Stimulated activated CD4-positive, alpha-beta T cell treated with anti-CD3 and anti-CD28 coated beads, TNF-alpha, amount 100 ng/mL, for 4 hours (primary cell): ENCODE data around the gene NOXA1.
"Not testable (repeated sequence)": the region's sequence is repeated elsewhere in the genome, so short reads cannot be mapped to it uniquely, and the experiment has no call there.

Experiments used
- DNase-seq, 3 experiments: peaks; one replicate each; pipeline ENCODE4 v3.0.0-alpha.2; 2020; ENCODE audit warnings: low read depth in 3 of 3

The NOXA1 gene, protein sequence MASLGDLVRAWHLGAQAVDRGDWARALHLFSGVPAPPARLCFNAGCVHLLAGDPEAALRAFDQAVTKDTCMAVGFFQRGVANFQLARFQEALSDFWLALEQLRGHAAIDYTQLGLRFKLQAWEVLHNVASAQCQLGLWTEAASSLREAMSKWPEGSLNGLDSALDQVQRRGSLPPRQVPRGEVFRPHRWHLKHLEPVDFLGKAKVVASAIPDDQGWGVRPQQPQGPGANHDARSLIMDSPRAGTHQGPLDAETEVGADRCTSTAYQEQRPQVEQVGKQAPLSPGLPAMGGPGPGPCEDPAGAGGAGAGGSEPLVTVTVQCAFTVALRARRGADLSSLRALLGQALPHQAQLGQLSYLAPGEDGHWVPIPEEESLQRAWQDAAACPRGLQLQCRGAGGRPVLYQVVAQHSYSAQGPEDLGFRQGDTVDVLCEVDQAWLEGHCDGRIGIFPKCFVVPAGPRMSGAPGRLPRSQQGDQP

DNA sequence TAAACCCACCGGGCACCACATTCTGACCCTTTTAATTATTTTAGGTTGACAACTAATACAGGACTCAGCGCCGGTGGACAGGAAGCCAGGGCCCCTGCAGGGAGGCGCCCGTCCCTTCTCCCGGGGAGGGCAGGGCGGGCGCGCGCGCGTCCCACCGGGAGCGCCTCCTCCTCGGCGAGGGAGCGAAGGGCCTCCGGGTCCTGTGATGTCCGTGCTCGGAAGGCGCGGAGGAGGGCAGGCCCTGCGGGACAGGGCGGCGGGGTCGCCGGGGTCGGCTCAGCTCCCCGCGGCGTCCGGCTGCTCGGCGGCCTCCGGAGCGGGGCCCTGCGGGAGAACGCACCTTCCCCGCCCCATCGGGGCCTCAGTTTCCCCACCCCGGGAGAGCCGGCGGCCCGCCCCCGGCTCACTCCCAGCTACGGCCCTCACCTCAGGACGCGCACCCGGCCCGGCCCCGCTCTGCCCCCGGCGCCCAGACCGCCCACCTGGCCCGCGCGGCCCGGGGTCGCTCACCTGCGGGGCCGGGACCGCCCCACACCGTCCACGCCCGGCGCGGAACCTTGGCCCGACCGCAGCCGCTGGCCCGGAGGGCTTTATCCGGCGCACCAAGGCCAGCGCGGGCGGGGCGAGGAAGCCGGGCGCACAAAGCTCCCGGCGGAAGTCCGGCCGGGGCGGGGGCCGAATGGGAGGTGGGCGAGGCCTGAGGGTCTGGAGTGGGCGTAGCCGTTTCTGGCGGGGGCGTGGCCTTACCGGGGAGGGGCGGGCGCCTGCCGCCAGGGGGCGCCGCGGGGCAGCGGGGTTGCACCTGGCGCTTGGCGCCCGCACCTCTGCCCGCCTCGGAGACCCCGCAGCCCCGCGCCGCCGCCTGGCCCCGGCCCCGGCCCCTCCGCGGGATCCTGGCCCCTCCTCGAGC is at the start of gene NOXA1, which contains the start of gene EXD3:
TSS of gene NOXA1 (plus strand) at position 790 of the 910 bp plus-strand sequence. CDS start 137 bp downstream, outside the sequence.
TSS of gene EXD3 (minus strand) at position 559 of the 910 bp plus-strand sequence. CDS start 27,805 bp downstream, outside the sequence.
- peak; percentile 79 to 95 (median 86) for DNase-seq

DNA sequence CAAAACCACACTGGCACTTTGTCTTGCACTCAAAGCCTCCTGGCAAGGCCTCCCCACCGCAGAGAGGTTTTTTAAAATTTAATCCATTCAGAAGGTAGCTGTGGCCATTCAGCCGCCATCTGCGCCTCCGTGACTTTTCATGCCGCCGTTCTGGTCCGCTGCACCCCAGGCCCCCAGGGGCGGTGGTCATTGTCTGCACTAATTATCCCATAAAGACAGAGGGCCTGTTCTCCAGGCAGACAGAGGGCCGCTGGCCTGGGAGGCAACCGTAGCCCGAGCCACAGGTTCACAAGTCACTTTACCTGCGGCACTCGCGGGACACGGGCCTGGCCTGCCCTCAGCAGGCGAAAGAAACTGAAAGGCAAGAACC is 49.6 kb upstream of the NOXA1 start:
- DNase-seq = no peak

DNA sequence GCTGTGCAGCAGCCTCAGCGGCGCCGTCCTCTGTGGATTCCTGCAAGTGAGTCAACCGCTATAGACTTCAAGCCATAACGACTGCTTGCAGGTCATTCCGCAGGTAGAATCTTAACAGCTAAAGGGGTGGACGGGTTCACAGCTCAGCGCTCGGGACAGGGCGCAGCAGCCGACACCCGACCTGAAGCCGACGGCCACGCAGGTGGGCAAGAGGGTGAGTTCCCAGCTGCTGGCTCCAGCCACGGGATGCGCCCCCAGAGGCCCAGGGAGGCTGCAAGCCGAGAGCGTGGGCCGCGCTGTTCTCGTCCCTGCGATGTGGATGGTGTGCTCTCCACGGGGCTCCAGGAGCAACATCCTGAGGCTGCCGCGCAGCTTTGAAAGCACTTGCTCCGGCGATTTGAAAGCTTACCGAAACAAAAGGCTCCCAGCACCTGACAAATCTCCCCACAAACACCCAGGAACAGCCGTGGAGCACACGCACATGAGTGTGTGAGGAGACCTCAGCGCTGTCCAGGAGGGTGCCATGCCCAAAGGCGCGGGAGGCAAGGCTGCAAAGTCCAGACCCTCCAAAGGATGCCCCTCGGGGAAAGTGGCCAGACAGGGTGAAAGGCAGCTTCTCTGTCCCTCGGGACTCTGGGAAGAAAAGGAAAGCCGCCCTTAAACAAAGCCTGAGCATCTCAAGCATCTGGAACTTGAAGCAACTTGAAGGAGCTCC is 48.9 kb upstream of the NOXA1 start:
- no peak for DNase-seq

DNA sequence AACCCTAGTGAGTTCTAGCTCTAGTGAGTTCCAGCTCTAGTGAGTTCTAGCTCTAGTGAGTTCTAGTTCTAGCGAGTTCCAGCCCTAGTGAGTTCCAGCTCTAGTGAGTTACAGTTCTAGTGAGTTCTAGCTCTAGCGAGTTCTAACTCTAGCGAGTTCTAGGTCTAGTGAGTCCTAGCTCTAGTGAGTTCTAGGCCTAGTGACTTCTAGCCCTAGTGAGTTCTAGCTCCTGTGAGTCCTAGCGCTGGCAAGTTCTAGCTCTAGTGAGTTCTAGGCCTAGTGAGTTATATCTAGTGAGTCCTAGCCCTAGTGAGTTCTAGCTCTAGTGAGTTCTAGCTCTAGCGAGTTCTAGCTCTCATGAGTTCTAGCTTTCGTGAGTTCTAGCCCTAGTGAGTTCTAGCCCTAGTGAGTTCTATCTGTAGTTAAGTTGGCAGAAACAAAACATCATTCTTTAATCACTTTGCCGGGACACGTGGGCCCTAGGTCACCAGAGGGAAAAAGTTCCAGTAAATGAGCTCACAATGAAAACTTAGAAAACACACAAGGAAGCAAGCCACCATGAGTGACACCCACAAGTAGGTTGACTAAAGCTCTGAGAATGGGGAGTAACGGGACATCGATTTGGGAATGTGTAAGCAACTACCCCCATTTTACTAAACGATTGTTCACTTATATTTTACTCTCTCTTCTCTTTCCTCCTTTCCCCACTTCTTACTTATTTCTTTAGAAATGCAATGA is 47.7 kb upstream of the NOXA1 start:
- no peak for DNase-seq

DNA sequence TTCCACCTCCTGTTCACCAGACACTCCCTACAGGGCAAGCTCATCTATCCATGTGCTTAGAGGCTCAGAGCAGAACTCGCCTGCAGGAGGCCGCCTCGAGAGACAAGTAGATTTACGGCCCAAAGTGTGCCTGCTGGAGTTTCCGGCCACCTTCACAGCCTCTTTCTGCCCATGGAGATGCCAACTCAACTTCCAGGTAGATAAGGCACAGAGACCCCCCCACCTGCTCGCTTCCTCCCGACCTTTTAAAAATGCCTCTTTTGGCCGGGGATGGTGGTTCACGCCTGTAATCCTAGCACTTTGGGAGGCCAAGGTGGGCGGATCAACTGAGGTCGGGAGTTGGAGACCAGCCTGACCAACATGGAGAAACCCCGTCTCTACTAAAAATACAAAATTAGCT is 46.8 kb upstream of the NOXA1 start:
- DNase-seq = no peak

DNA sequence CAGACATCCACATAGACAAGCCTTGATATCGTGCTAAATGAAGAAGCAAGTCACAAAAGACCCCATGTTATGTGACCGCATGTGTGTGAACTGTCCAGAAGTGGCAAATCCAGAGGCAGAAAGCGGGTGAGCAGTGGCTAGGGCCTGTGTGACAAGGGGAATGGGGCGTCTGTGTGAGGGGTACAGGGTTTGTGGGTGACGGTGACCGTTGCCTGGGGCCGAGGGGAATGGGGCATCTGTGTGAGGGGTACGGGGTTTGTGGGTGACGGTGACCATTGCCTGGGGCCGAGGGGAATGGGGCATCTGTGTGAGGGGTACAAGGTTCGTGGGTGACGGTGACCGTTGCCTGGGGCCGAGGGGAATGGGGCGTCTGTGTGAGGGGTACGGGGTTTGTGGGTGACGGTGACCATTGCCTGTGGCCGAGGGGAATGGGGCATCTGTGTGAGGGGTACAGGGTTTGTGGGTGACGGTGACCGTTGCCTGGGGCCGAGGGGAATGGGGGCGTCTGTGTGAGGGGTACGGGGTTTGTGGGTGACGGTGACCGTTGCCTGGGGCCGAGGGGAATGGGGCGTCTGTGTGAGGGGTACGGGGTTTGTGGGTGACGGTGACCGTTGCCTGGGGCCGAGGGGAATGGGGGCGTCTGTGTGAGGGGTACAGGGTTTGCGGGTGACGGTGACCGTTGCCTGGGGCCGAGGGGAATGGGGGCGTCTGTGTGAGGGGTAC is 44.3 kb upstream of the NOXA1 start:
- not testable (repeated sequence) for DNase-seq

DNA sequence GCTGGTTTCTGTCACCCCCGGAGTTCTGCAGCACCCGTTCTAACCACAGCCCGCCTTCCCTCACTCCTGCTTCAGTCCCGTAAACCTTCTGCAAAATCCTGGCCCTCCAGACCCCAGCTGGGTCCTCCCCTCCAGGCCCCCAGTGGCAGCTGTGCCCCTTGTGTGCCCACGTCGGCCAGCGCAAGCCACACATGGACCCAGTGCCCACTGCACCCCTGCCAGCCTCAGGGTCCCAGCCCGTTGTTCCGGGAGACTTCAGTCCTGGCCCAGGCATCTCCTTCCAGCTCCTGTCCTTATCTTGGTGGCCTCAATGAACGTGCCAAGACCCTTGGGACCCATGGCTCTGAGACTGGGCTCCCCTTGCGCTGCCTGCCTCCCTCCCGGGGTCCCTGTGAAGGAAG is 43.4 kb upstream of the NOXA1 start:
- DNase-seq = no peak

DNA sequence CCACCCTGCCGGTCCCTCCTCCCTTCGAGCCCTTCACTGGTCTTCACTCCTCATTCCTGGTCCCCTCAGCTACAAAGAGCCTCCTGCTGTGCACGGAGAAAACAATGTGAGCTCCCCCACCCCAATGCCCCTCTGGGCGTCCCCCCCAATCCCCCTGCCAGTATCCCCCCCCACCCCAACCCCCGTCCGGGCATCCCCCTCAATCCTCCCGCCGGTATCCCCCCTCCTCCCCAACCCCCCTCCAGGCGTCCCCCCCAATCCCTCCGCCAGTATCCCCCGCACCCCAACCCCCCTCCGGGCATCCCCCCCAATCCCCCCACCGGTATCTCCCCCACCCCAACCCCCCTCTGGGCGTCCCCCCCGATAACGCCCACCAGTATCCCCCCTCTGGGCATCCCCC is 43.0 kb upstream of the NOXA1 start:
- no peak for DNase-seq

DNA sequence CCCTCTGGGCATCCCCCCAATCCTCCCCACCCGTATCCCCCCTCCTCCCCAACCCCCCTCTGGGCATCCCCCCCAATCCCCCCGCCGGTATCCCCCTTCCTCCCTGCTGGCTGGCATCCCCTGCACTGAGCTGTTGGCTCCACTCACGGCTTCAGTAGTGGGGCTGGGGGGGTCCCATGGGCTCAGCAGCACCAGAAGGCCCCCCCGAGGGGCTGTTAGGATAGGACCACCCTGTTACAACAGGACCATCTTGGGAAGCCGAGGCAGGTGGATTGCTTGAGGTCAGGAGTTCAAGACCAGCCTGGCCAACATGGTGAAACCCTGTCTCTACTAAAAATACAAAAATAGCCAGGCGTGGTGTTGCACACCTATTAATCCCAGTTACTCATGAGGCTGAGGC is 42.6 kb upstream of the NOXA1 start:
- DNase-seq = no peak

DNA sequence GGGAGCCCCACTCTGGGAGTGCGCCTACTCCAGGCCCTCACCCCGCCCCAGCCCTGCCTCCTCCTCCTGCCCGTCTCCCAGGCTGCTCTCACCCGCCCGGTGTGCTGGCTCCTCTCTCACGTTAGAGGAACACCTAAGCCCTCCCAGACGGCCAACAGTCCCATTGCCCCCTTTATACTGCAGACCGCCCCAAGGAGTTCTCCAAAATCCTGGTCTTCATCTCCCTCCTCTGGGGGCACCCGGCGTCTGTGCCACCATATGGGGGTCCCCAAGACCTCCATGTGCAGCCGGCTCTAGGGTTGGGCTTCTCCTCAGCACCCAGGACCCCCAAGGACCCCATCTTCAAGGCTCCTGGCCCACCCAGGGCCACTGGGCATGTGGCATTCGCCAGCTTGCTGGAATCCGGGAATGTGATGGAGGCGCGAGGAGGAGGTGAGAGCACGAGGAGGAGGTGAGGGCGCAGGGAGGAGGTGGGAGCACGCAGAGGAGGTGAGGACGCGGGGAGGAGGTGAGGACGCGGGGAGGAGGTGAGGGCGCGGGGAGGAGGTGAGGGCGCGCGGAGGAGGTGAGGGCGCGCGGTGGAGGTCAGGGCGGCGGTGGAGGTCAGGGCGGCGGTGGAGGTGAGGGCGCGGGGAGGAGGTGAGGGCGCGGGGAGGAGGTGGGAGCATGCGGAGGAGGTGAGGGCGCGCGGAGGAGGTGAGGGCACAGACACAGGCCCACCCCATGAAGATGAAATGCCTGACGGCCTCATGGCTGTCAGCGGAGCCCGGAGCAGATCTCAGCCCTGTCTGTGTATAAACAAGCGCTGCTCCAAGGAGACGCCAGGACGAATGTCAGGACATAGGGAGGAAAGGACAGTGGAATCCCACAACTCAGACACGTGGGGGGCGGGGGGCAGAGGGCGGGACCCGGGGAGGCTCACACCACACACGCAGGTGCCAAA is 41.4 kb upstream of the NOXA1 start:
- no peak for DNase-seq

DNA sequence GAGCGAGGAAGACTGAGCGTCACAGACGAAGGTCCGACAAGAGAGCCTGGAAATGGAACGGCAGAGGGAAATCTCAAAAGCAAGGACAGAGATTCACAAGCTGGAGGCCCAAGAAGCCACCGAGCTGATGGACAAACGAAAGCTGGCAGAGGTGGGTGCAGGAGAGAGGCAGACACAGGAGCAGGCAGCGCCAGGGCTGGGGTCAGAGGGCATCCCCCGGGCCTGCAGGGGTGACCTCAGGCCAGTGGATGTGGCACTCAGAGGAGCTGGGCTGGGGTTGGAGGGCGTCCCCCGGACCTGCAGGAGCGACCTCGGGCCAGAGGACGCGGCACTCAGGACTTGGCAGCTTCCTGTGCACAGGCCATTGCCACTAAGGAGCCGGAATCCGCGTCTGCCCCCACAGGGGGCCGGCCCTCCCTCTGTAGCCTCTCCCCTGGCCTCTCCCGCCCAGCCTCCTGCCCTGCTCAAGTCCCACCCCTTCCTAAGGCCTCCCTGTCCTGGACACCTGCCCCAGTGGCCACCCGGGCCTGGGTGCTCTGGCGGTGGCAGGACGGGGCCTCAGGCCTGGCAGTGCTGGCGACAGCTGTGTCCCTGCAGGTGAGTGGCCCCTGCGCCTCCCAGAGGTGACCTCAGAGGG is 40.6 kb upstream of the NOXA1 start:
- DNase-seq = no peak

DNA sequence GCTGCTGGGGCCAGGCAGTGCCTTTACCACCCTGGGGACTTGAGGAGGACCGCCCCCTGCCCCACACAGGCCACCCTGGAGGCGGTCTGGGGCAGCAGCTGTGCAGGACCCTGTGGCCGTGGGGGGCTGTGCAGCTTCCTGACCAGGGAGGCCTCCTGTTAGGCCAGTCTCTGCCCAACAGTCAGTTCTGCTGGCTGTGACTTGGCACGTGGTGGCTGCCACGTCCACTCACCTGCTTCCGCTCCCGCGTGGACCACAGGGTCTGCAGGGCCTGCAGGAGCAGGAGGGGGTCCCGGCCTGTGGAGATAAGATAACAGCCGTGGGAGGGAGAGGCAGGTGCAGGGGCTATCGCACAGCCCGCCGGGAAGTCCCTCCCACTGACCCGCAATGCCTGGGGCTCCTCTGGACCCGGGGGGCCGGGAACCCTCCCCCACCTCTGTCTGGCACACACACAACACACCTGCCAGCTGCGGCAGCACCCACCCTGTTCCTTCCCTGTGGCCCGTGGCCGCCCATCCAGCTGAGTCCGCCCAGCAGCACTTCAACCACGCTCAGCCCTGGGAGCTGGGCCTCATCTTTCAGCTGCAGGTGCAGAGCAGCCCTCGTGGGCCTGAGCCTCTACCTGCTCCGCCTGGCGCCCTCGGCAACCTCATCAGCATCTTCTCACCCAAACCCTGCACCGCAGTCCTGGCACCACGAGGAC is 40.0 kb upstream of the NOXA1 start:
- no peak for DNase-seq

DNA sequence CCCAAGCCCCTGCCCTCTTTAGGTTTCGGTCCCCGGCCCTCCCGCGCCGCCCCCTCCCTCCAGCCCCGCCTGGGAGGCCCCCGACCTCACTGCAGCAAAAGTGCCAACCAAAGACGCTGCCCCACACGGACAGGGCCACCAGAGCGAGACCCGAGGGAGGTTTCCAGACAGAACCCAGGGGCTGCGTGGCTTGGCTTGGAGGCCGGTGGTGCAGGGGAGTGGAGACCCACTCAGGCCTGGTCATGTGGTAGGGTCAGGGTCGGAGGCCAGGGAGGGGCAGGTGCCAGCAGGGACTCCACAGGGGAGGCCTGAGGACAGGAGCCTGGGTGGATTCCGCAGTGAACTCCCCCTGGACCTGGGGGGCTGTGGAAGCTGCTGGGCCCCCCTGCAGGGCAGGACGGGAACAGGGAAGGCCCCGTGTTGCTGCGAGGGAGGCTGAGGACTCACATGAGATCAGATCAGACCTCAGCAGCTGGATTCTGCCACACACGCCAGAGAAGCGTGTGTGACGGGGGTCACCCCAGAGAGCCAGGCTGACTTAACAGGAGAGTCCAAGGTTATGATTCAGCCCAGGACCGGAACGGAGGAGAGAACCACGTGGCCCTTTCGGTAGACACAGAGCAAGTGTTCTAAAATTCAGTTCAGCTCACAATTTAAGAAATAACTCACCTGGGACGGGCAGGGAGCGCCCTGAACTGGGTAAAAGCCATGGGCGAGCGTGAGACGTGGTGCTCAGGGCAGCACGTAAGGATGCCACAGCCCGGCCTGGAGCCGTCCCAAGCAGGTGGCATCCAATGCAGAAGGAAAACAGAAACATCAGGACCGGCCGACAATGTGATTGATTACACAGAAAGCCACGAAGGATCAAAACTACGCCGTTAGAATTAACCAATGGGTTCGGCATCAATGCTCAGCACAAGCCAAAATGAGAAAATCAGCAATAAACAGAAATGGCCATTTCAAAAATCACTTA is 39.1 kb upstream of the NOXA1 start:
- DNase-seq = no peak

DNA sequence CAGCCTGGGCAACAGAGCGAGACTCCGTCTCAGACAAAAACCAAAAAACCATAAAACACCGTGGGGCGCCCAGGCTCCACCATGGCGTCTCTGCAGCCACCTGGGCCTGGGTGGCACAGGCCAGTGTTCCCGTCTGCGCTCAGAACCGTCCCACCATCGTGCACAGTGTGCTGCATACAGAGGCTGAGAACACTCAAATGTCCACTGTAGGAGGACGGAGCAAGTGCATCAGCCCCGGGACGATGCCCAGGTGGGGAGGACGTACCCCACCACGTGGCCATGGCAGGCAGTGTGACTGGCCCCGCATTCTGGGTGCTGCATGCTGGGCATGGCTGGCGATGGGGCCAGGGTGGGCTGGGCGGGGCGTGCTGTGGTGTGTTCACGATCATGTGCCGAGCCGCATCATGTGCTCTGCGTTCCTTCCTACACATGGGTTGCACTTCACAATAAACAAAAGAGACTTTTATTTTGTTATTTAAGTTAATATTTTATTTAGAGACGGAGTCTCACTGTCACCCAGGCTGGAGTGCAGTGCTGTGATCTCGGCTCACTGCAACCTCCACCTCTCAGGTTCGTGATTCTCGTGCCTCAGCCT is 38.0 kb upstream of the NOXA1 start:
- DNase-seq = no peak

DNA sequence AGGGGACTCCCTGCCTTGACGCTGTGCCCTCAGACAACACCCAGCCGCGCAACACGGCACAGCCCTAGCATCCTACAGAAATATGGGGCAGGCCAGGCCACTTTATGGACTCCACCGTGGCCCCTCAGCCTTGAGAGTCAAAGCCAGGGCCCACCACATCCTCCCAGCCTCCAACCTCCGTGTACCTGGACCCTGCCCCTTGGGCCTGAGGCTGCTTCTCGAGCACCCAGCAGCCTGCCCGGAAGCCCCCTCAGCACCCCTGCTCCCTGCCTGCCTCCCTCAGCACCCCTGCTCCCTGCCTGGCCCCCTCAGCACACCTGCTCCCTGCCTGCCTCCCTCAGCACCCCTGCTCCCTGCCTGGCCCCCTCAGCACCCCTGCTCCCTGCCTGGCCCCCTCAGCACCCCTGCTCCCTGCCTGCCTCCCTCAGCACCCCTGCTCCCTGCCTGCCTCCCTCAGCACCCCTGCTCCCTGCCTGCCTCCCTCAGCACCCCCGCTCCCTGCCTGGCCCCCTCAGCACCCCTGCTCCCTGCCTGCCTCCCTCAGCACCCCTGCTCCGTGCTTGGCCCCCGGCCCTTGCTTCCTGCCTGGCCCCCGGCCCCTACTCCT is 36.6 kb upstream of the NOXA1 start:
- not testable (repeated sequence) for DNase-seq
